Neuronal stem cell (in vitro differentiated cells): ENCODE results near the gene ZNF575.

Experiments used
- DNase-seq: peaks from one replicate; pipeline ENCODE4 v3.0.0-alpha.2; 2013; ENCODE audit warnings: low spot score
- H2AFZ ChIP-seq: one replicate; pipeline ENCODE4 v1.6.1; 2013; ENCODE audit warnings: mild to moderate bottlenecking, low read length, inconsistent platforms
- H2AK5ac ChIP-seq: 2 replicates; pipeline ENCODE4 v1.6.1; 2013; ENCODE audit warnings: low read depth, mild to moderate bottlenecking, inconsistent platforms, low read length, moderate library complexity, mixed read lengths
- H2BK120ac ChIP-seq: 2 replicates; pipeline ENCODE4 v1.6.1; 2013; ENCODE audit warnings: low read depth, mild to moderate bottlenecking, inconsistent platforms, low read length, moderate library complexity, mixed read lengths
- H2BK12ac ChIP-seq: one replicate; pipeline ENCODE4 v1.6.1; 2013; ENCODE audit warnings: low read length, inconsistent platforms
- H2BK15ac ChIP-seq: 2 replicates; pipeline ENCODE4 v1.6.1; 2013; ENCODE audit warnings: mild to moderate bottlenecking, low read length, inconsistent platforms, mixed read lengths
- H2BK5ac ChIP-seq: one replicate; pipeline ENCODE4 v1.6.1; 2013; ENCODE audit warnings: inconsistent platforms, mild to moderate bottlenecking, low read length, moderate library complexity
- H3K14ac ChIP-seq: one replicate; pipeline ENCODE4 v1.6.1; 2013; ENCODE audit warnings: low read length, inconsistent platforms
- H3K18ac ChIP-seq: 2 replicates; pipeline ENCODE4 v1.6.1; 2013; ENCODE audit warnings: low read length, inconsistent platforms
- H3K23ac ChIP-seq: 2 replicates; pipeline ENCODE4 v1.6.1; 2013; ENCODE audit warnings: low read depth, mild to moderate bottlenecking, mixed read lengths, low read length, inconsistent platforms; ENCODE audit not compliant: poor library complexity
- H3K27ac ChIP-seq: replicated peaks from 3 replicates; pipeline ENCODE4 v1.5.1; 2013; ENCODE audit warnings: low read length, inconsistent platforms
- H3K27me3 ChIP-seq, 3 experiments: 2 replicates each; pipeline ENCODE4 v1.6.1; 2013; ENCODE audit warnings: low read length in 3 of 3, mild to moderate bottlenecking in 2 of 3, inconsistent platforms in 1 of 3, low read depth in 1 of 3, mixed read lengths in 1 of 3, moderate library complexity in 1 of 3; ENCODE audit not compliant: control insufficient read depth in 3 of 3, insufficient read depth in 3 of 3
- H3K36me3 ChIP-seq, 2 donors: replicated peaks in 1 of 2; 2 replicates each; pipeline ENCODE4 v1.6.1; 2013; ENCODE audit warnings: low read length in 2 of 2; ENCODE audit not compliant: control insufficient read depth in 2 of 2, insufficient read depth in 2 of 2
- H3K4ac ChIP-seq: 2 replicates; pipeline ENCODE4 v1.6.1; 2013; ENCODE audit warnings: inconsistent platforms, mild to moderate bottlenecking, low read length, moderate library complexity
- H3K4me1 ChIP-seq, 2 donors: 1 replicate in 1 of 2; 2 replicates in 1 of 2; pipeline ENCODE4 v1.6.1; 2013; ENCODE audit warnings: low read length in 2 of 2, low read depth in 1 of 2; ENCODE audit not compliant: control insufficient read depth in 2 of 2, insufficient read depth in 1 of 2
- H3K4me2 ChIP-seq: one replicate; pipeline ENCODE4 v1.6.1; 2013; ENCODE audit warnings: mild to moderate bottlenecking, low read length, inconsistent platforms; ENCODE audit not compliant: insufficient read depth, poor library complexity, severe bottlenecking
- H3K4me3 ChIP-seq, 2 donors: 2 replicates each; pipeline ENCODE4 v1.5.1; 2013; ENCODE audit warnings: low read length in 2 of 2, mild to moderate bottlenecking in 2 of 2, inconsistent platforms in 1 of 2, moderate library complexity in 1 of 2
- H3K79me1 ChIP-seq: one replicate; pipeline ENCODE4 v1.6.1; 2013; ENCODE audit warnings: low read depth, mild to moderate bottlenecking, inconsistent platforms, low read length, moderate library complexity
- H3K9ac ChIP-seq: one replicate; pipeline ENCODE4 v1.6.1; 2013; ENCODE audit warnings: mild to moderate bottlenecking, low read depth, low read length, inconsistent platforms; ENCODE audit not compliant: poor library complexity
- H3K9me3 ChIP-seq, 2 donors: replicated peaks in 1 of 2; 2 replicates each; pipeline versions ENCODE3 to v1.6.1; 2013; ENCODE audit warnings: low read length in 2 of 2, mild to moderate bottlenecking in 2 of 2, inconsistent platforms in 1 of 2, low read depth in 1 of 2, mixed read lengths in 1 of 2, moderate library complexity in 1 of 2; ENCODE audit not compliant: control insufficient read depth in 2 of 2, insufficient read depth in 1 of 2
- H4K8ac ChIP-seq: one replicate; pipeline ENCODE4 v1.6.1; 2013; ENCODE audit warnings: low read depth, mild to moderate bottlenecking, inconsistent platforms, low read length, moderate library complexity
- H4K91ac ChIP-seq: one replicate; pipeline ENCODE4 v1.6.1; 2013; ENCODE audit warnings: low read length, low read depth, mild to moderate bottlenecking, inconsistent platforms; ENCODE audit not compliant: poor library complexity
- WGBS, 2 donors: extraction: QIAGEN DNeasy Blood & Tissue Kit; methylation state at CpG; one replicate each; pipeline ENCODE4 v1.1.7; 2013; ENCODE audit warnings: missing lambda C conversion rate in 2 of 2, mixed read lengths in 1 of 2; ENCODE audit not compliant: insufficient read length in 2 of 2, insufficient replicate concordance in 1 of 2; ENCODE audit errors: extremely low coverage in 2 of 2; 5-methylcytosine and 5-hydroxymethylcytosine counted together

ZNF575 gene

DNA sequence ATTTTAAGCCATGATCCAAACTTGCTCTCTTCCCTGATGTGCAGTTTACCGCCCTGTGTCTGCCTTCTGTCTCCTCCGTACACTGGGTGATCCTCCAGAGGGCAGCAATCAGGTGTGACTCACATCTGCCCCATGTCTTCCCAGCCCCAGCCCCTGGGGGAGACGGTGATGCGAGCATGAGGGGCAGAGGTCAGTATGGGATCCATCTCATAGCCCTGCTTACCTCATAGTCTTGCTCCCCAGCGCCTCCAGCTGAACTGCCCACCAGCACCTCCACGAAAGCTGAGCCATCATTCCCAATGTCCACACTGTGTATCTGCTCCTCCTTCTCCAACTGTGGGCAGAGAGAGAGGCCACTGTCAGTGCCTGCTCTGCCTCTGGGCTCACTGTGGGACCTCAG lies 27.7 kb downstream of the ZNF575 start:
- no peak overlapping the region for H3K4ac ChIP-seq
- H2BK12ac ChIP-seq: no peak overlapping the region
- H3K14ac ChIP-seq: no peak overlapping the region
- no peak overlapping the region for H3K4me2 ChIP-seq
- H2AK5ac ChIP-seq: no peak overlapping the region
- peaks cover 29 to 70% of the 10 kb centered on the region in 2 donors for H3K36me3 ChIP-seq
- peaks cover 6% of the 10 kb centered on the region for H3K79me1 ChIP-seq
- H4K8ac ChIP-seq: no peak overlapping the region
- no peak overlapping the region for H3K27ac ChIP-seq
- no peaks in the 10 kb centered on the region for H3K9me3 ChIP-seq
- H2BK15ac ChIP-seq: no peak overlapping the region
- H3K18ac ChIP-seq: no peak overlapping the region
- H4K91ac ChIP-seq: no peak overlapping the region
- H3K23ac ChIP-seq: no peak overlapping the region
- no CpG with 5 or more reads among the region's 6 CpGs for WGBS, 2 donors
- H2AFZ ChIP-seq: no peak overlapping the region
- no peak overlapping the region for H2BK5ac ChIP-seq
- peak overlapping the region; percentile 9 for H3K9ac ChIP-seq
- H3K4me1 ChIP-seq: no peaks in the 10 kb centered on the region
- no peak overlapping the region for H2BK120ac ChIP-seq
- H3K4me3 ChIP-seq: no peak overlapping the region
- DNase-seq: no peak
- no peaks in the 10 kb centered on the region for H3K27me3 ChIP-seq

DNA sequence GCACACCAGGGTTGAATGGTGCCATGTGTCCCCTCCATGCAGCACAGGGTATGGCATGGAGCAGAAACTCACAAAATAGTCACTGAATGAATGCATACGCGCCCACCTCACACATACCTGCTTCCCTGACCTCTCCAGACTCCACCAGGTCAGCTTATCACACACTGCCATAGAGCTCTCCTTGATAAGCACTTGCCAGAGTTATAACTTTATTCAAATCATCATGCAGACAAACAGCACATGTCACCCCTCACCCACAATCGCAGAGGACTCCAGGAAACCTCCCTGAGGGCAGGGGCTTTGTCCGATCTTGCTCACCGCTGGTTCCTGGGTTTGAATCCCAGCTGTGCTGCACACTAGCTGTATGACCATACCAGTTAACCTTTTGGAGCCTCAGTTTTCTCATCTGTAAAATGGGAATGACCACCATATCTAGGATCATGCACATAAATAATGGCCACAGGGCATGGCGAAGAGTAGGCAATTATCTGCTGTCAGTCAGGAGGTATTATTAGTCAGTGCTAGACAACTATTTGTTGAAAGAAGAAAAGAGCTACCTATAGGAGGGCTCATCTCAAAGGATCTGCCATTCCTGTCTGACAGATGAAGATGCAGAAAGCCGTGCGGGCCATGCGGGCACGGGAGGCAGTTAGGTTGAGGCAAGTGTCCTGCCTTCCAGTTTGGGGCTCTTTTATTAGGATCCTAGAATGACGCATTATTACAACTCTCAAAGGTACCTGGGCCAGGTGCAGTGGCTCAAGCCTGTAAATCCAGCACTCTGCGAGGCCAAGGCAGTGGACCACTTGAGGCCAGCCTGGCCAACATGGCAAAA lies 28.4 kb downstream of the ZNF575 start:
- Histone ChIP-seq H3K14ac (no peak overlapping the region), H3K4ac (no peak overlapping the region), H3K36me3 (peaks cover 25 to 63% of the 10 kb centered on the region in 2 donors), H3K9ac (peak overlapping the region; percentile 9), H4K91ac (no peak overlapping the region), H2BK120ac (no peak overlapping the region), H2AFZ (no peak overlapping the region), H3K27me3 (no peaks in the 10 kb centered on the region), H3K18ac (no peak overlapping the region), H3K9me3 (no peaks in the 10 kb centered on the region), H3K4me3 (no peak overlapping the region), H3K4me2 (no peak overlapping the region), H4K8ac (no peak overlapping the region), H2BK5ac (no peak overlapping the region), H3K27ac (no peak overlapping the region), H3K4me1 (no peaks in the 10 kb centered on the region), H2BK12ac (no peak overlapping the region), H2BK15ac (no peak overlapping the region), H3K79me1 (peaks cover 6% of the 10 kb centered on the region), H3K23ac (no peak overlapping the region), H2AK5ac (no peak overlapping the region)
- no peak for DNase-seq
- WGBS, 2 donors: no CpG with 5 or more reads among the region's 12 CpGs

- no peak for DNase-seq
- no peak overlapping the region for H4K8ac ChIP-seq
- H3K79me1 ChIP-seq: peaks cover 6% of the 10 kb centered on the region
- no peak overlapping the region for H2BK5ac ChIP-seq
- H3K18ac ChIP-seq: no peak overlapping the region
- no peak overlapping the region for H3K14ac ChIP-seq
- H4K91ac ChIP-seq: no peak overlapping the region
- H2BK12ac ChIP-seq: no peak overlapping the region
- no peak overlapping the region for H3K4me3 ChIP-seq
- no peak overlapping the region for H3K23ac ChIP-seq
- no peak overlapping the region for H3K27ac ChIP-seq
- no peaks in the 10 kb centered on the region for H3K9me3 ChIP-seq
- H3K9ac ChIP-seq: no peak overlapping the region
- no peaks in the 10 kb centered on the region for H3K4me1 ChIP-seq
- H2BK120ac ChIP-seq: no peak overlapping the region
- peaks cover 25 to 64% of the 10 kb centered on the region in 2 donors for H3K36me3 ChIP-seq
- WGBS, 2 donors: no CpG with 5 or more reads among the region's 6 CpGs
- H3K4ac ChIP-seq: no peak overlapping the region
- no peak overlapping the region for H2BK15ac ChIP-seq
- no peak overlapping the region for H2AFZ ChIP-seq
- H3K4me2 ChIP-seq: no peak overlapping the region
- H2AK5ac ChIP-seq: no peak overlapping the region
- no peaks in the 10 kb centered on the region for H3K27me3 ChIP-seq
Observed at GRCh38 chr19:43562226-43562697, 29.3 kb downstream of the ZNF575 start.

DNA sequence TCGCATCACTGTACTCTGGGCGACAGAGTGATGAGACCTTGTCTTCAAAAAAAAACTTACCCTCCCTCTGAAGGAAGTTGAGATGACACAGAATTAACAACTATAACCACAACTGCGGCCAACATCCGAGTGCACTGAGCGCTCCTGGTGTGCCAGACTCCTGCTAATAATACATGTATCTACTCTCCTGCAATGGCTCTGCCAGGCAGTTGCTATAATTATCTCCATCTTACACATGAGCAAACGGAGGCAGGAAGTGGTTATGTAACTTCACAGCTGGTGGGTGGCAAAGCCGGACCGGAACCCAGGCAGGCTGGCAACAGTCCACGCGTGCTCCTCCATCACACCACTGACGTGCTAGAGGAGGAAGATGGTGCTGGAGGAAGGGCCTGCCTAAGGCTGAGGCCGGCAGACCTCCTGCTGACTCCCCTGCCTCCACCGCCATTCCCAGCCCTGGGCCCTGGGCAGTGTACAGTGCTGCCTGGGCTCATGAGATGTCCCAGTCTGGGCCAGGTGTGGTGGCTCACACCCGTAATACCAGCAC lies 29.8 kb downstream of the ZNF575 start:
- Histone ChIP-seq H2BK5ac (no peak overlapping the region), H2AK5ac (no peak overlapping the region), H4K8ac (no peak overlapping the region), H3K18ac (peak overlapping the region; percentile 17), H3K23ac (peak overlapping the region; percentile 80), H3K36me3 (peaks cover 25 to 63% of the 10 kb centered on the region in 2 donors), H3K9me3 (no peaks in the 10 kb centered on the region), H4K91ac (no peak overlapping the region), H3K14ac (peak overlapping the region; percentile 89), H2BK12ac (no peak overlapping the region), H3K27me3 (no peaks in the 10 kb centered on the region), H3K4me3 (peak overlapping the region in 1 of 2 donors; percentile 51), H3K79me1 (peaks cover 6% of the 10 kb centered on the region), H3K9ac (peak overlapping the region; percentile 44), H3K4me2 (no peak overlapping the region), H2AFZ (no peak overlapping the region), H2BK15ac (no peak overlapping the region), H3K27ac (no peak overlapping the region), H3K4me1 (no peaks in the 10 kb centered on the region), H2BK120ac (no peak overlapping the region), H3K4ac (no peak overlapping the region)
- no peak for DNase-seq
- no CpG with 5 or more reads among the region's 14 CpGs for WGBS, 2 donors
